Measurements from ENCODE around the gene MYOM1. TPM values are rescaled to one million over a fixed set of nuclear protein-coding genes. Genes with fewer than 3 reads are reported as not detected.
A peak's percentile ranks its signal among the peaks of the same experiment; 100 is the strongest.

The MYOM1 gene
- total RNA-seq, 2 experiments from 2014 or later = 2.7 to 3.3 TPM

GRCh38 chr18:3097082-3097481 is 122.7 kb downstream of the MYOM1 start:
- Mint-ChIP-seq H3K36me3 (no peaks in the 10 kb centered on the region), H3K4me1 (peaks cover 33% of the 10 kb centered on the region), H3K4me3 (peak overlapping the region; percentile 16), H3K27ac (peak overlapping the region; percentile 30), H3K9me3 (peaks cover 2% of the 10 kb centered on the region), H3K27me3 (no peaks in the 10 kb centered on the region)
- POLR2A ChIA-PET = interaction anchor here (0.7 to 1.4 kb wide), 2 partner anchors 25 to 191 kb away, joined by 3 read pairs; no protein-coding TSS in a partner anchor
- ATAC-seq (ENCODE audit: low read depth) (peak; percentile 84), DNase-seq (no peak)

GRCh38 chr18:3095921-3096320 is 123.8 kb downstream of the MYOM1 start:
- Mint-ChIP-seq H3K4me1 (peaks cover 33% of the 10 kb centered on the region), H3K36me3 (no peaks in the 10 kb centered on the region), H3K27ac (no peak overlapping the region), H3K9me3 (peaks cover 2% of the 10 kb centered on the region), H3K27me3 (no peaks in the 10 kb centered on the region), H3K4me3 (no peak overlapping the region)
- DNase-seq = no peak
- POLR2A ChIA-PET = interaction anchor here (0.5 kb wide), 1 partner anchor 23 kb away, joined by 3 read pairs; no protein-coding TSS in a partner anchor
- no peak for ATAC-seq (ENCODE audit: low read depth)

- ATAC-seq (ENCODE audit: low read depth) = no peak
- H3K9me3 Mint-ChIP-seq = no peaks in the 10 kb centered on the region
- no peaks in the 10 kb centered on the region for H3K36me3 Mint-ChIP-seq
- H3K4me3 Mint-ChIP-seq = no peak overlapping the region
- no peak for DNase-seq
- H3K27me3 Mint-ChIP-seq = no peaks in the 10 kb centered on the region
- H3K4me1 Mint-ChIP-seq = peaks cover 33% of the 10 kb centered on the region
- POLR2A ChIA-PET = no interaction called here
- no peak overlapping the region for H3K27ac Mint-ChIP-seq
These were observed 125.5 kb downstream of the MYOM1 start for GRCh38 chr18:3094338-3094684.

- Mint-ChIP-seq H3K4me3 (no peak overlapping the region), H3K27ac (no peak overlapping the region), H3K27me3 (no peaks in the 10 kb centered on the region), H3K9me3 (no peaks in the 10 kb centered on the region), H3K4me1 (peaks cover 31% of the 10 kb centered on the region), H3K36me3 (no peaks in the 10 kb centered on the region)
- ATAC-seq (ENCODE audit: low read depth) (no peak), DNase-seq (no peak)
- POLR2A ChIA-PET = no interaction called here
These were observed 126.0 kb downstream of the MYOM1 start for GRCh38 chr18:3093624-3094337.

- ATAC-seq (ENCODE audit: low read depth) = no peak
- POLR2A ChIA-PET = no interaction called here
- H3K36me3 Mint-ChIP-seq = no peaks in the 10 kb centered on the region
- peaks cover 37% of the 10 kb centered on the region for H3K4me1 Mint-ChIP-seq
- no peaks in the 10 kb centered on the region for H3K27me3 Mint-ChIP-seq
- H3K27ac Mint-ChIP-seq = no peak overlapping the region
- H3K9me3 Mint-ChIP-seq = no peaks in the 10 kb centered on the region
- DNase-seq = no peak
- H3K4me3 Mint-ChIP-seq = no peak overlapping the region
These were observed 127.0 kb downstream of the MYOM1 start for GRCh38 chr18:3092727-3093126.

GRCh38 chr18:3089579-3089978 is 130.2 kb downstream of the MYOM1 start:
- H3K36me3 Mint-ChIP-seq = no peaks in the 10 kb centered on the region
- no peaks in the 10 kb centered on the region for H3K27me3 Mint-ChIP-seq
- DNase-seq (no peak), ATAC-seq (ENCODE audit: low read depth) (no peak)
- H3K27ac Mint-ChIP-seq = no peak overlapping the region
- POLR2A ChIA-PET = no interaction called here
- H3K4me3 Mint-ChIP-seq = no peak overlapping the region
- H3K9me3 Mint-ChIP-seq = no peaks in the 10 kb centered on the region
- peaks cover 16% of the 10 kb centered on the region for H3K4me1 Mint-ChIP-seq

- H3K27me3 Mint-ChIP-seq = no peaks in the 10 kb centered on the region
- no peak overlapping the region for H3K4me3 Mint-ChIP-seq
- H3K9me3 Mint-ChIP-seq = no peaks in the 10 kb centered on the region
- DNase-seq (no peak), ATAC-seq (ENCODE audit: low read depth) (no peak)
- POLR2A ChIA-PET = no interaction called here
- peaks cover 16% of the 10 kb centered on the region for H3K4me1 Mint-ChIP-seq
- no peak overlapping the region for H3K27ac Mint-ChIP-seq
- H3K36me3 Mint-ChIP-seq = no peaks in the 10 kb centered on the region
These were observed 131.3 kb downstream of the MYOM1 start for GRCh38 chr18:3088449-3088848.

GRCh38 chr18:3086871-3087270 is 132.9 kb downstream of the MYOM1 start:
- Mint-ChIP-seq H3K4me3 (no peak overlapping the region), H3K27me3 (no peaks in the 10 kb centered on the region)
- POLR2A ChIA-PET = interaction anchor here (0.7 kb wide), 1 partner anchor 25 kb away, joined by 5 read pairs; no protein-coding TSS in a partner anchor

GRCh38 chr18:3085612-3086011 is 134.2 kb downstream of the MYOM1 start:
- no peaks in the 10 kb centered on the region for H3K9me3 Mint-ChIP-seq
- no peak overlapping the region for H3K27ac Mint-ChIP-seq
- H3K27me3 Mint-ChIP-seq = no peaks in the 10 kb centered on the region
- H3K4me3 Mint-ChIP-seq = no peak overlapping the region
- DNase-seq = no peak
- H3K36me3 Mint-ChIP-seq = no peaks in the 10 kb centered on the region
- ATAC-seq (ENCODE audit: low read depth) = no peak
- H3K4me1 Mint-ChIP-seq = peaks cover 9% of the 10 kb centered on the region
- POLR2A ChIA-PET = no interaction called here

More at GRCh38 chr18:3086871-3087270, 132.9 kb downstream of the MYOM1 start:
- Mint-ChIP-seq H3K27ac (no peak overlapping the region), H3K4me1 (peaks cover 9% of the 10 kb centered on the region), H3K36me3 (no peaks in the 10 kb centered on the region), H3K9me3 (no peaks in the 10 kb centered on the region)
- no peak for DNase-seq
- ATAC-seq (ENCODE audit: low read depth) = no peak

- Mint-ChIP-seq H3K27me3 (no peaks in the 10 kb centered on the region), H3K9me3 (no peaks in the 10 kb centered on the region), H3K4me3 (no peak overlapping the region), H3K36me3 (no peaks in the 10 kb centered on the region), H3K27ac (no peak overlapping the region), H3K4me1 (peaks cover 9% of the 10 kb centered on the region)
- POLR2A ChIA-PET = no interaction called here
- ATAC-seq (ENCODE audit: low read depth) = no peak
- DNase-seq = no peak
These were observed 135.6 kb downstream of the MYOM1 start for GRCh38 chr18:3084206-3084605.

GRCh38 chr18:3083766-3084165 is 136.0 kb downstream of the MYOM1 start:
- Mint-ChIP-seq H3K27ac (no peak overlapping the region), H3K4me3 (no peak overlapping the region), H3K9me3 (no peaks in the 10 kb centered on the region), H3K36me3 (no peaks in the 10 kb centered on the region), H3K4me1 (peaks cover 9% of the 10 kb centered on the region), H3K27me3 (no peaks in the 10 kb centered on the region)
- DNase-seq = no peak
- POLR2A ChIA-PET = no interaction called here
- no peak for ATAC-seq (ENCODE audit: low read depth)

GRCh38 chr18:3081584-3081991 is 138.2 kb downstream of the MYOM1 start:
- POLR2A ChIA-PET = no interaction called here
- ATAC-seq (ENCODE audit: low read depth) = no peak
- Mint-ChIP-seq H3K27ac (no peak overlapping the region), H3K27me3 (no peaks in the 10 kb centered on the region), H3K4me1 (no peaks in the 10 kb centered on the region), H3K4me3 (no peak overlapping the region), H3K36me3 (no peaks in the 10 kb centered on the region), H3K9me3 (no peaks in the 10 kb centered on the region)
- DNase-seq = no peak

- Mint-ChIP-seq H3K27me3 (no peaks in the 10 kb centered on the region), H3K27ac (no peak overlapping the region), H3K4me3 (no peak overlapping the region), H3K4me1 (no peaks in the 10 kb centered on the region), H3K36me3 (no peaks in the 10 kb centered on the region), H3K9me3 (no peaks in the 10 kb centered on the region)
- ATAC-seq (ENCODE audit: low read depth) (no peak), DNase-seq (no peak)
- POLR2A ChIA-PET = no interaction called here
These were observed 140.1 kb downstream of the MYOM1 start for GRCh38 chr18:3079653-3080052.

- Mint-ChIP-seq H3K27me3 (no peaks in the 10 kb centered on the region), H3K4me1 (peaks cover 6% of the 10 kb centered on the region), H3K9me3 (no peaks in the 10 kb centered on the region), H3K27ac (no peak overlapping the region), H3K36me3 (no peaks in the 10 kb centered on the region), H3K4me3 (no peak overlapping the region)
- no peak for DNase-seq
- ATAC-seq (ENCODE audit: low read depth) = no peak
- POLR2A ChIA-PET = no interaction called here
These were observed 144.3 kb downstream of the MYOM1 start for GRCh38 chr18:3075491-3075890.

Measured in activated naive CD8-positive, alpha-beta T cell treated with anti-CD3 and anti-CD28 coated beads, Interleukin-2, amount 10 ng/mL, durations not matched to agents 7 days and 5 days (primary cell).